DMS 273 (cell line): ENCODE data around the gene TPP2.
A peak's percentile ranks its signal among the peaks of the same experiment; 100 is the strongest.

ENCODE experiments used
- DNase-seq: peaks from one replicate; lab custom pipeline; 2025; ENCODE audit not compliant: unreplicated experiment; lab: John Stamatoyannopoulos, UW

The TPP2 gene

GRCh38 chr13:102690883-102691282 lies 94.1 kb downstream of the TPP2 start:
- no peak for DNase-seq

- no peak for DNase-seq
Observed at GRCh38 chr13:102692491-102692826, 95.7 kb downstream of the TPP2 start.

- DNase-seq: no peak
Observed at GRCh38 chr13:102693250-102693649, 96.5 kb downstream of the TPP2 start.

DNA sequence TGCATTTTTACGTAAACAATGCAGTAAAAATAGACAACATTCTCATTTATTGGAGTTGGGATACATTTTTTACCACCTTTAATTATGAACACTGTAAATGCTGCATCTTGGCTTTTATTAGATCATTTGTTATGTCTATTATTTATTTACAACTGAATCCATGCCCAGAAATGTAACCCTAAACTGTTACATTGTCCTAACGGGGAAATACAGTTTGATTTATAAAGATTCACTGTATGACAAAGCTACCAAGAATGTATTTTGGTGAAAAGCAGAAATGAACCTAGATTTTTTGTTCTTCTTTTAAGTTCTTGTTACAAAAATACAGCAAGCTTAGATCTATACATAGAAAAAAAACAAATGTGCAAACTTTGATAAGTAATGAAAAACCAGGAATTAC lies 97.0 kb downstream of the TPP2 start:
- no peak for DNase-seq

GRCh38 chr13:102694937-102695336 lies 98.2 kb downstream of the TPP2 start, which contains the start of gene METTL21C:
Gene METTL21C, minus strand, starts transcription at chr13:102695044. Its CDS starts 546 bp downstream, at chr13:102694498.
- DNase-seq: no peak

- DNase-seq: no peak
Observed at GRCh38 chr13:102696465-102696864, 99.7 kb downstream of the TPP2 start.

- no peak for DNase-seq
Observed at GRCh38 chr13:102697264-102697663, 100.5 kb downstream of the TPP2 start.

GRCh38 chr13:102697929-102698648 lies 101.3 kb downstream of the TPP2 start:
- no peak for DNase-seq

- DNase-seq: no peak
Observed at GRCh38 chr13:102698649-102698980, 101.8 kb downstream of the TPP2 start.

DNA sequence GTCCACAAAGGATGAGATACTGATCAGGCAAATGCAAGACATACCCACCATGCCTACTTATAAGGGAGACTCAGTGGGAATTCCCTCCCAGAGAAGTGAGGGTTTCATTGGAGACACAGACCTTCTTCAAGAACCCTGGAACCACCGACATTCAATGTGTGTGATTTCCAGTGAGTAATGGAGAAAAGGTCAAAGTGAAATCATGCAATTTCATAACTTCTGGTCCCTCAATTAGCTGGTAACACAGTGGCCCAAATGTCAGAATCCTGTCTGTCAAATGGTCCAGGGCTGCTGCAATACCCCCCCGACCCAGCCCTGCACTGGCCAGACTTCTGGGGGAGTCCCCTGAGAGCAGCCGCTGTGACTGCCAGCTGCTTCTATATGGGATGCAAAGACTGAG lies 102.7 kb downstream of the TPP2 start:
- no peak for DNase-seq

DNA sequence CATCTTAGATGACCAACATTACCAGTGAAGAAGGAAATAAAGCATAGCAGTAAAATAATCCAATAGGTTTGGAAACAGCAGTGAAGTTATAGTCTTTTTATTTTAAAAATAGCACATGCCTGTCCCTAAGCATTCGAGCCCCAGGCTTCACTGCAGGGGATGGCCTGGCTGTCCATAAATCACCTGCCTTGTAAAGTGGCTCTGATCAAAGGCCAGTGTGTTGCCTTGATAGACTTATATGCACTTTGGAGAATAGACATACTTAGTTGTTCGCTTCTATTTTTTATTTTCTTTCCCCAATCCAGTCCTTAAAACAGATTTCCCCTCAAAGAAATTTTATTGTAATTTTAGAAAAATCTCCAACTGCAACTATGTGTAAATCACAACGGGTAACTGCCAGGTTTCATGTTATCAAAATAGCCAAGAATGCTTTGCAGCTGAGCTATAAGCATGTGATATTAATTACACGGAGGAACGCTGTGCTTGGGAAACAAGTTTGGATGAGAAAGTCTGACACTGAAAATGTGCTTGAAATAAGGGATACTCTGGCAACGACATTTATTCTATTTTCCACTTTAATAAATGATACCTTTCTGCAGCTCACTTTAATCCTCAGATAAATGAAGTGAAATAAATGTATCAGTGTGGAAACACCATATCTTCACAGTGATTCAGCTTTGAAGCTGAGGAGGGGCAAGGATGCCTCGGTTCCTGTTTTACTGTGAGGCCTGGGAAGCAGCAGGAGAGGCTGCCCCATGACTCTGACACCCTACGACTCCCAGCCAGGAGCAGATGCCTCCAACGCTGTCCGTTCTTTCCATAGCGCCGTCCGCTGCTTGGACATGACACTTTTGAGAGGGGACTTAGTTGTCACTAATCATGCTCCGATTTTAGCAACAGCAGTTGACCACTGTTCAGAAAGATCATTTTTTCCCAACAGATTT lies 103.6 kb downstream of the TPP2 start:
- DNase-seq: no peak

DNA sequence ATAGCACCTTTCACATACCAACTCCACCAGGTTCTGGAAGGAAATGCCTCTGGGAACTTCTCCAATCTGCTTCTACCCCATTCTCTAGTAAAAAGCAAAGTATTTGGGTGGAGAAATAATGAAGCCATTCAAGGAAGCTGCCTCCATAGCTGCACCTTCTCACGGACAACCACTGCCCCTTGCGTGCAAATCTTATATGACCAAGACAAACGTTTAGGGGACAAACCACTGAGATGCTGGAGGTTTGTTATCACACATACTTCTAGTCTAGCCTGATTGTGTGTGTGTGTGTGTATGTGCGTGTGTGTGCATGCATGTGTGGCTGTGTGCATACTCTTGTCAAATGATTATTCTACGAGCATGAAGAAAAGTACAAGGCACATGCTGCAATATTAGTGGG lies 104.5 kb downstream of the TPP2 start:
- DNase-seq: no peak

GRCh38 chr13:102702965-102703725 lies 106.4 kb downstream of the TPP2 start:
- no peak for DNase-seq

GRCh38 chr13:102703726-102704035 lies 106.9 kb downstream of the TPP2 start:
- no peak for DNase-seq

DNA sequence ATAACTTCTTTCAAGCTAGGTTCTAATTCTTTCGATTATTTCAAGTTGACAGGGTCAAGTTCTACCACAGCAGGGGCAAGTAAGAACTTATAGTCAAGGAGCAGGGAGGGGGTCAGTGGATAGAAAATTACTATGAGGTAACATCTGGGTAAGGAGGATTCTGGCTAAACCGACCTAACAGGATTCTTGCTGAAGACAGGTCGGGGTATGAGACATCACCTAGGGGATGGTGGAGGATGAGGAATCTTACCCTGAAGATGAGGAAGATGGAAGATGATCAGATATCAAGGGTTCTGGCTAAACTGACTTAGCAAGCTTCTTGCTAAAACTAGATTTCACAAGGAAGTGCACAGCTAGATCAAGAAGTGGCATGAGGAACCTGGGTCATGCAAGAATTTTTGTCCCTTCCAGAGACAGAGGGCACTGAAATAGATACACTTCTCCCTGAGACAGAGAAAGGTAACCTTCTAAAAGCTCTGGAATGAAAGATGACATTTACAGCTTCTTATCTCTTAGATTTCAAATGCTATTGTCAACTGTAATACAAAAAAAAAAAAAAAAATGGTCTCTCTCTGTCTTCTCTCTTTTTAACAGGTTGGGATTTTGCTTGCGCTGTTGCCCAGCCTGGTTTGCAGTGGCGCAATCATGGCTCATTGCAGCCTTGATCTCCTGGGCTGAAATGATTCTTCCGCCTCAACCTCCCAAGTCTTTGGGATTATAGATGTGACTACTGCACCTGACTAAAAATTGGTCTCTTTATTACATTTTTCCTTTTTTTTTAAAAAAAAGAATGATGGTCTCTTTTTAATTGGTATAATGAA lies 107.7 kb downstream of the TPP2 start:
- no peak for DNase-seq

- DNase-seq: peak; percentile 12
Observed at GRCh38 chr13:102707467-102707866, 110.7 kb downstream of the TPP2 start.

DNA sequence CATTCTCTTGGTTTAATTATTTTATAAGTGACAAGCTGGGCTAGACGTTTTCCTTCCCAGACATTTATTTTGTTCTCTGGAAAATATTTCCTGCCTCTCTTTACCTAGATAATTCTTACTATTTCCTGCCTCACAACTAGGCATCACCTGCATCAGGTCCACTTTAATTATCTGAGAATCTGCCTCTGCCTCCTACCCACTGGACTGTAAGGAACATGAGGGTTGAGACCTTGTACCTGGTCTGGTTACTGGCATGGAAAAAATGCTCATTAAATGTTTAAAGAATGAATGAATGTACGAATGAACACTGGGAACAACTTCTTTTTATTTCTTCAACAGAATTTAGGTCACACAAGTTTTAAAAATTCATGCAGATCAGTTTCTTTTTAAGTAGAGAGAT lies 111.4 kb downstream of the TPP2 start:
- no peak for DNase-seq

DNA sequence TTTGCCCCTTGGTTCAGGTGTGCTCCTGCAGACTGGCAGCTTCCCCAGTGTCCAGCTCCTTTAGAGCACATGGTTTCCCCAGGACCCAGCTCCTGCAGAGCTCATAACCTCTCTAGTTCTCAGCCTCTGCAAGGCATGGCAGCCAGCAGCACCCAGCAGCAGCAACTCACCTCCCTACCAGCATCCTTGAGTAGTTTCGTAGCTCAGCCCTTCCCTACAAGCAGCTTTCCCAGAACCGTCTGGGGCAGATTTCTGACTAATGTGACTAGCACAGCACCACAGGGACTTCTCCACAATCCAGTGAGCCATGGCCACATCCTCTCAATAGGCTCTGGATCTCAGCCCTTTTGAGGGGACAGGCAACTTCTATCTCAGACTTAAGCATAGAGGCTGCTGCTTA lies 112.2 kb downstream of the TPP2 start:
- DNase-seq: no peak

GRCh38 chr13:102709536-102709935 lies 112.8 kb downstream of the TPP2 start:
- DNase-seq: no peak

DNA sequence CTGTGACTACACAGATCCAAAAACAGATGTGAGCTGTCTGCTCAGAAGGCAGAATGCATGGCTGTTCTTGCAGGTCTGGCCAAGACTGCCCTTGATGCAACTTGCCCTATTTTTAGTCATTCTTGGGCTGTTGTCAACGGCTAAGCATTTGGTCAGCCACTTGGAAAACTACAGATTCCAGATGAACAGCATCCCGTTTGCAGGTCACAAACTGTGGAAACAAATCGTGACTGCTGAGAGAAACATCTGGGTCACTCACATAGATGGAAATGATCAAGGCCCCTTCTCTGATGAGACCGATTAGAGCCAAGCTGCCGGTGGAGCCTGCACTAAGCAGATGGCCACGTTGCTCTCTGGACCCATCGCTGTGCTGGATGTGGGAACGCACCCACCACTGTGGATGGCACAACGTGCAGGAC lies 113.5 kb downstream of the TPP2 start:
- DNase-seq: no peak

- DNase-seq: no peak
Observed at GRCh38 chr13:102715447-102715846, 118.7 kb downstream of the TPP2 start.
